HuH-7.5 (cell line): ENCODE measurements around the gene KAT2B.
"Not testable (repeated sequence)": the region's sequence is repeated elsewhere in the genome, so short reads cannot be mapped to it uniquely, and the experiment has no call there.

Source experiments
- DNase-seq: peaks from one replicate; pipeline ENCODE4 v3.0.0; 2011; ENCODE audit warnings: low spot score

Gene KAT2B

GRCh38 chr3:20042331-20042730 lies 2.1 kb downstream of the KAT2B start:
- no peak for DNase-seq

GRCh38 chr3:20043396-20043795 lies 3.1 kb downstream of the KAT2B start:
- DNase-seq, result no peak

DNA sequence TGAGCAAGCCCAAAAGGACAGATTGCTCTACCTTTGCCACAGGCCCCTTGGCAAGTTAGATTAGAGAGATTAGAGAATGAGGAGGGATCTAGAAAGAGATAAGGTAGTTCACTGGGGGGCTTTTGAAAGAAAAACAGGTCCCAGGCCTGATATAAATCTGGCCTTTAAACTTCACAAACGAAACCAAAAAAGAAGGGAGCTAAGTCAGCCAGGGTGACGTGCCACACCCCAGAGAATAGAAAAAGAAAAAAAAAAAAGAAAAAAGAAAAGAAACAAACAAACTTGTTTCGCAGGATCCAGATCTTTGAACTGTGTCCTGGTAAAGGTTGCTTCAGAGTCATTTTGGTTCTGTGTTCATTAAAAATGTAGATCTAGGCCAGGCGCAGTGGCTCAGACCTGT lies 3.6 kb downstream of the KAT2B start:
- DNase-seq, result no peak

DNA sequence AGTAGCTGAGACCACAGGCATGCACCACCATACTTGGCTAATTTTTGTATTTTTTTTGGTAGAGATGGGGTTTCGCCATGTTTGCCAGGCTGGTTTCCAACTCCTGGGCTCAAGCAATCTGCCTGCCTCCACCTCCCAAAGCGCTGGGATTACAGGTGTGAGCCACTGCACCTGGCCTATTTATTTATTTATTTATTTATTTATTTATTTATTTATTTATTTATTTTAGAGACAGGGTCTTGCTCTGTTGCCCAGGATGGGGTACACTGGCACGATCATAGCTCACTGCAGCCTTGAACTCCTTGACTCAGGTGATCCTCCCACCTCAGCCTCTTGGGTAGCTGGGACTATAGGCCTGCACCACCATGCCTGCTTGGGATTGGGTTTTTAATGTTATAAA lies 4.9 kb downstream of the KAT2B start:
- not testable (repeated sequence) for DNase-seq

DNA sequence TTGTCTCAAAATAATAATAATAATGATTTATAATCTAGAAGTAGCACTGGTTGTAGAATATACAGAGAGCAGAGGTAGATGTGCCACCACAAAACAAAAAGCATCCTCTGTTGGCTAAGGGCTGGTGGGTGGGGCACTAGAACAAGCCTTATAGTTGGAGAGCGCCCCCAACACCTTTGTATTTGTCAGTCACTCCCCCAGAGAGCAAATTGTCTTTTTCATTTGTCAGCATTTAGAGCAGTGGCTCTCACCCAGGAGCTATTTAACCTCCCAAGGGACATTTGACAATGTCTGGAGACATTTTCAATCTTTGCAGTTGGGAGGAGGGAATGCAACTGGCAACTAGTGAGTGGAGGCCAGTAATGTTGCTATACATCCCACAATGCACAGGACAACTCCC lies 6.3 kb downstream of the KAT2B start:
- no peak for DNase-seq

GRCh38 chr3:20047341-20047779 lies 7.1 kb downstream of the KAT2B start:
- no peak for DNase-seq

GRCh38 chr3:20047976-20048883 lies 8.0 kb downstream of the KAT2B start:
- no peak for DNase-seq

GRCh38 chr3:20051123-20051806 lies 11.0 kb downstream of the KAT2B start:
- no peak for DNase-seq

DNA sequence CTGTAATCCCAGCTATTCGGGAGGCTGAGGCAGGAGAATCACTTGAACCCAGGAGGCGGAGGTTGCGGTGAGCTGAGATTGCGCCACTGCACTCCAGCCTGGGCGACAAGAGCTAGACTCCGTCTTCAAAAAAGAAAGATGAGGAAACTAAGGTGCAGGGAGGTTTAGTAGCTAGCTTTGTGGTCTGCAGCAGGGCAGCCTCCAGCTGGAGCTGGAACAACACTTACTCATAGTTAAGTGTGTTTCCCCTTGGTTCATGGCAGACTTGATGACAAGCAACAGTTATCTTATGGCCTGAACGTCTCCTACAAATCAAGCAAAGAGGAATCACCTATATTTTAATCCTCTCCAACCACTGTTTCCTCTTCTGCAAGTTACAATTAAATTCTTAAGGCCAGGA lies 12.6 kb downstream of the KAT2B start:
- no peak for DNase-seq

GRCh38 chr3:20054549-20054987 lies 14.3 kb downstream of the KAT2B start:
- DNase-seq, result no peak

DNA sequence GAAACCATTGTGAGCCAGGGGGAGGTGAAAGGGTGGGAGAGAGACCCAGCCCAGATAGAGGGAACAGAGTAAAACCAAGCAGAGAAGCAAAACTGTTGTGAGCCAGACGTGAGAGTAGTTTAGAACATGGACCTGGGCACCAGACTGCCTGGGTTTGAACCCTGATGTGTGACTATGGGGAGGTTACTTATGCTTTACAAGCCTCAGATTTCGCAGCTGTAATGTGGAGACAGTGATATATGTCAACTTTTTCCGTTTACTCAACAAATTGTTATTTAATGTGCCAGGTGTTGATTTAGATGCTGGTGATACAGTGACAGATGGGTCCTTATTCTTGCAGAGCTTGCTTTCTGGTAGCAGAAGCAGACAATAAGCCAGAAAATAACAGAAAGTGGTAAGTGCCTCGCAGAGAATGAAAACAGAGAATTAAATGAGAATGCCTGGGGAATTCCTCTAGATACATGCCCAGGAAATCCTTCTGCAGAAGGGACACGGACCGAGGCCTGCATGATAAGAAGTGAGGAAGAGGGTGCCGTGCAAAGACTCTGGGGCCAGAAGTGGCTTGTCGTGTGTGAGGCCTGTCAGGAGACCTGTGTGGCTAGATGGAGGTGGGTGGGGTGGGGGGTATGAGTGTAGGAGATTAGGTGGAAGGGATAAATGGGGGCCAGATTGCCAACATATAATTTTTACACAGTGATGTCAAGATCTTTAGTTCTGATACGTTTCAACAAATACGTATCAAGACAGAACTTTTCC lies 15.0 kb downstream of the KAT2B start:
- DNase-seq, result no peak

GRCh38 chr3:20055842-20056241 lies 15.6 kb downstream of the KAT2B start:
- DNase-seq, result no peak

- DNase-seq, result no peak
Observed at GRCh38 chr3:20056725-20057611, 16.7 kb downstream of the KAT2B start.

- DNase-seq, result no peak
Observed at GRCh38 chr3:20057612-20058180, 17.4 kb downstream of the KAT2B start.

DNA sequence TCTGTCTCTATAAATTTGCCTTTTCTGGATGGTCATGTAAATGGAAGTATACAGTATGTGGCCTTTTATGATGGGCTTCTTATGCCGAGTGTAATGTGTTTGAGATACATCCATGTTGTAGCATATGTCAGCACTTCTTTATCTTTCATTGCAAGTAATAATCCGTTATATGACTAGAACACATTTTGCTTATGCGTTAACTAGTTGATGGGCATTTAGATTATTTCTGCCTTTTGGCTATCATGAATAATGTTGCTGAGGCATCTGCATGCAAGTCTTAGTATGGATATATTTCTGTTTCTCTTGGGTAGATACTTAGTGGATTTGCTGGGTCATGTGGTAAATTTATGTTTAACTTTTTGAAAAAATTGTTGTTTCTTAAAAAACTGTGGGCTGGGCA lies 19.7 kb downstream of the KAT2B start:
- DNase-seq, result no peak

GRCh38 chr3:20060974-20061685 lies 20.9 kb downstream of the KAT2B start:
- no peak for DNase-seq

DNA sequence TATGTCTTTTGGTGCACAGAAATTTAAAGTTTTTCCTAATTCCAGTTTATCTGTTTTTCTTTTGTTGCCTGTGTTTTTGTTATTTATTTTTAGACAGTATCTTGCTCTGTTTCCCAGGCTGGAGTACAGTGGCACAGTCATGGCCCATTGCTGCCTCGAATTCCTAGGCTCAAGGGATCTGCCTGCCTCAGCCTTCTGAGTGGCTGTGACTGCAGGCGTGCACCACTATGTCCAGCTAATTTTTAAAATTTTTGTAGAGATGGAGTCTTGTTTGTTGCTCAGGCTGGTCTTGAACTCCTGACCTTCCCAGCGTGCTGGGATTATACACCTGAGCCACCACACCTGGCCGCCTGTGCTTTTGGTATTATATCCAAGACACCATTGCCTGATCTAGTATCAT lies 22.8 kb downstream of the KAT2B start:
- no peak for DNase-seq

- DNase-seq, result no peak
Observed at GRCh38 chr3:20064387-20064786, 24.1 kb downstream of the KAT2B start.

- DNase-seq, result no peak
Observed at GRCh38 chr3:20064796-20065564, 24.7 kb downstream of the KAT2B start.

DNA sequence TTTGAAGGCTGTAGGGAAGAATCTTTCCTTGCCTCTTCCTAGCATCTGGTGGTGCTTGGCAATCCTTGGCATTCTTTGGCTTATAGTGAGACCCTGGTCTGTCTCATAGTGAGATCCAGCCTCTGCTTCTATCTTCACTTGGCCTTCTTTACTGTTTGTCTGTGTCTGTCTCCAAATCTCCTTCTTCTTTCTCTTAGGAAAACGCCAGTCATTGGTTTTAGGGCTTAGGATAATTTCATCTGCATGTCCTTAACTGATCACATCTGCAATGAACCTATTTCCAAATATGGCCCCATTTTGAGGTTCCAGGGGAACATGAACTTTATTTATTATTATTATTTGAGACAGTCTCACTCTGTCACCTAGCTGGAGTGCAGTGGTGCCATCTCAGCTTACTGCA lies 25.8 kb downstream of the KAT2B start:
- no peak for DNase-seq
